LNCaP clone FGC (cell line): ENCODE results near the gene ZDHHC4.
"Not testable (repeated sequence)": the region's sequence is repeated elsewhere in the genome, so short reads cannot be mapped to it uniquely, and the experiment has no call there.

Source experiments
- DNase-seq: peaks from one replicate; pipeline ENCODE4 v3.0.0-alpha.2; 2011; ENCODE audit warnings: low read depth
- H3K4me3 ChIP-seq: 2 replicates; pipeline ENCODE4 v1.5.1; 2011; ENCODE audit warnings: mild to moderate bottlenecking, low read depth, low read length, control low read depth
- TF ChIP-seq, protein P1 (sequence below): IDR thresholded peaks from 2 replicates; pipeline ENCODE4 v1.5.1; 2012; ENCODE audit warnings: mild to moderate bottlenecking; ENCODE audit not compliant: control insufficient read depth, insufficient read depth; ENCODE audit errors: extremely low read depth

Gene ZDHHC4

DNA sequence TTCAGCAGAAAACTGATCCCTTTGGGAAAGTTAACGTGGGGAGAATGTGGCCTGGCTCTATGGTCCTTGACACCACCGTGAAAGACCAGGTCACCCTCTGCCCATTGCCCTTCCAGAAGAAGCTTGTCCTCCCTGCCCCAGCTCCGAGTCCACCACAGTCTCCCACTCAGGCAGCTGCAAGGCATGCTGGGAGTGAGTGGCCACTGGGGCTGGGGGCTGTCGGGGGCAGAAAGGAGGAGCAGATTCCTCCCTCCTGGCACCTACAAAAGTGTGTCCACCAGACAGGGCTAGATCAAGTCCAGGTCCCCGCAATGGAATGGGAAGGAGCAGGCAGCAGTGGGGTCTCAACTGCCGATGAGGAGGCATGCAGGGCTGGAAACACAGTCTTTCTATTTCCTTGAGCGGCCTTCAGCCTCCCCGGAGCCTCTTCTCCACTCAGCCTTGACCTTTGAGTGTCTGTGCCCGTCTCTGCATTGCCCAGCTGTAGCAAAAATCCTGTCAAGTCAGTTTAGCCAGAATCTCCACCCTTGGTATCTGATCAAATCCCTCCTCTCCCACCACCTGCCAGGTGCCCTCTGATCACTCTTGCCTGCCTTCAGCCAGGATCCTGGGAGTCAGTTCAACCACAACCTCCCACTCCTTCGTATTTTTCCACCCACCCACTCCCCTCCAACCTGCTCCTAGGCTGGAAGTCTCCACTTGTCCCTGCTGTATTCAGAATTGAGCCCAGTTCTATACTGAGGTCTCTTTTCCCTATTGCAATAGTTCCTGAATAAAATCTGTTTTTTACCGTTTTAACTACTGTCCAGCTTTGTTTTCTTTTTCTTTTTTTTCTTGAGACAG is 53.0 kb downstream of the ZDHHC4 start:
- H3K4me3 ChIP-seq: no peak overlapping the region
- TF ChIP-seq, protein P1, sequence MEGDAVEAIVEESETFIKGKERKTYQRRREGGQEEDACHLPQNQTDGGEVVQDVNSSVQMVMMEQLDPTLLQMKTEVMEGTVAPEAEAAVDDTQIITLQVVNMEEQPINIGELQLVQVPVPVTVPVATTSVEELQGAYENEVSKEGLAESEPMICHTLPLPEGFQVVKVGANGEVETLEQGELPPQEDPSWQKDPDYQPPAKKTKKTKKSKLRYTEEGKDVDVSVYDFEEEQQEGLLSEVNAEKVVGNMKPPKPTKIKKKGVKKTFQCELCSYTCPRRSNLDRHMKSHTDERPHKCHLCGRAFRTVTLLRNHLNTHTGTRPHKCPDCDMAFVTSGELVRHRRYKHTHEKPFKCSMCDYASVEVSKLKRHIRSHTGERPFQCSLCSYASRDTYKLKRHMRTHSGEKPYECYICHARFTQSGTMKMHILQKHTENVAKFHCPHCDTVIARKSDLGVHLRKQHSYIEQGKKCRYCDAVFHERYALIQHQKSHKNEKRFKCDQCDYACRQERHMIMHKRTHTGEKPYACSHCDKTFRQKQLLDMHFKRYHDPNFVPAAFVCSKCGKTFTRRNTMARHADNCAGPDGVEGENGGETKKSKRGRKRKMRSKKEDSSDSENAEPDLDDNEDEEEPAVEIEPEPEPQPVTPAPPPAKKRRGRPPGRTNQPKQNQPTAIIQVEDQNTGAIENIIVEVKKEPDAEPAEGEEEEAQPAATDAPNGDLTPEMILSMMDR: no peak
- DNase-seq: peak; percentile 35

DNA sequence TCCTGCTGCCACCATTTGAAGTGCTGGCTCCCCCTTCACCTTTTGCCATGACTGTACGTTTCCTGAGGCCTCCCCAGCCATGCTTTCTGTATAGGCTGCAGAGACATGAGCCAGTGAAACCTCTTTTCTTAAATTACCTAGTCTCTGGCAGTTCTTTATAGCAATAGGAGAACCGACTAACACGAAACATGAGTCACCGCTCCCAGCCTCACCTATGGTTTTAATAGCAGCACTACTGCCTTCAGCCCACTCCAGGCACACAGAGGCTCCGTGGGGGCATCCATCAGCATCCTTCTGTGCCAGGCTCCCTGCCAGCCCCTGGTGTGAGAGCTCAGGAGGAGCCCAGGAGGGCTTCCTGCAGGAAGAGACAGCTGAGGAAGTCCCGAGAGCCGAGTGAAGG is 54.4 kb downstream of the ZDHHC4 start:
- TF ChIP-seq, protein P1: no peak
- no peak overlapping the region for H3K4me3 ChIP-seq
- DNase-seq: no peak

DNA sequence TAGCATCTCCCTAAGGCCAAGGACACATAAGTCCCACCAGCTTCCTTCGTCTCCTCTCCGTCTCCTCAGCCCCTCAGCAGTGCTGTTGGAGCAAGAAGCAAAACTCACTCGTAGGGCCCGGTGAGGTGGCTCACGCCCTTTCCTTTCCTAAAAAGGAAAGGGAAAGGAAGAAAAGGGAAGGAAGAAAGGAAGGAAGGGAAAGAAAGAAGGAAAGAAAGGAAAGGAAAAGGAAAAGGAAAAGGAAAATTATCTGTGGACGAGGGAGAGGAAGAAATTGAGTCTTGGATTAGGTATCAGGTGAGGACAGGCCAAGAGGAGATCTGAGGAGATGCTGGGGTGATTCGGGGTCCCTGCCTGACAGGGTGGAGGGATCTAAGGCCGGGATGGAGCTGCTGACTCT is 56.8 kb downstream of the ZDHHC4 start:
- H3K4me3 ChIP-seq: no peak overlapping the region
- no peak for DNase-seq
- TF ChIP-seq, protein P1: no peak

DNA sequence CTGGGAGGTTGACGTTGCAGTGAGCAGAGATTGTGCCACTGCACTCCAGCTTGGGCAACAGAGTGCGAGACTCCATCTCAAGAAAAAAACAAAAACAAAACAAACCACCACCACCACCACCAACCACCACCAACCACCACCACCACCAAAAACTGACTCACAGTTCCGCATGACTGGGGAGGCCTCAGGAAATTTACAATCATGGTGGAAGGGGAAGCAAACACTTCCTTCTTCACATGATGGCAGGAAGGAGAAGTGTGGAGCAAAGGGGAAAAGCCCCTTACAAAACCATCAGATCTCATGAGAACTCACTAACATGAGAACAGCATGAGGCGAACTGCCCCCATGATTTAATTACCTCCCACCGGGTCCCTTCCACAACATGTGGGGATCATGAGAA is 57.7 kb downstream of the ZDHHC4 start:
- not testable (repeated sequence) for H3K4me3 ChIP-seq, DNase-seq

DNA sequence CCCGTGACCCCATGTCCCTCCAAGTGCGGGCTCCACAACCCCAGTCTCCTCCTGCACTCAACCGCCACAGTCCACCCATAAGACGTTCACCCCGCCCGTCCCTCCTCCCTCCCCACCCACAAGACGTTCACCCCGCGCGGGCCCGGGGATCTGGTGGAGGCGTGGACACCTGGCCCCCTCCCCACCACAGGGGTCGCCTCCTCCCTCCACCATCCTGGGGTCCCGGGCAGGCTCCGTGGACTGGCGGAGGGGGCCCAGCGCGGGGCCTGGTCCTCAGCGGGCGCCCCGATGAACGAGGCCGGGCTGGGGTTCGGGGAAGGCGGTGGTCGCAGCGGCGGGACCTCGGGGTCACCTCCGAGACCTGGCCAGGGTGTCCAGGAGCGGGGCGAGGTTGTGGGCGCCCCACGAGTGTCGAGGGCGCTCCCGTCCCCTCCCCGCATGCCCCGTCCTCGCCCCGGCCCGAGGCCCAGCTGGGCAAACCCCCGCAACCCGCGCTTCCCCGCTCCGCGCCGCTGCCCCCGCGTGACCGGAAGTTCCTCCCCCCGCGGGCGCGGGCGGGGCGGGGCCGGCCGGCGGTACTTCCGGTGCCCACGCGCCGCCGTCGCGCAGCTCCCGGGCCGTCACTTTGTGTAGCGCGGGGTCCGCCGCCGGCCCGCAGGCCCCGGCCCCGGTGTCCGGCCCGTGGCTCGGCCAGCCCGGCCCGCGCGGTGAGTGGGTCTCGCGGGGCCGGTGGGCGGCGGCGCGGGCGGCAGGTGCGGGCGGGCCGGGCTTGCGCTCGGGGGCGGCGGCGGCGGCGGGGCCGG is 59.7 kb downstream of the ZDHHC4 start, which contains the start of gene ZNF316:
ZNF316 (plus strand) TSS at position 578 of the 803 bp plus-strand sequence. CDS start 5,092 bp downstream, outside the sequence.
- TF ChIP-seq, protein P1: no peak
- peak within 1 kb of the TSS; percentile 72 for H3K4me3 ChIP-seq
- no peak for DNase-seq

GRCh38 chr7:6637544-6638229 is 60.4 kb downstream of the ZDHHC4 start:
- TF ChIP-seq, protein P1: no peak
- no peak for DNase-seq
- peak overlapping the region; percentile 71 for H3K4me3 ChIP-seq
